Activated CD8-positive, alpha-beta memory T cell treated with anti-CD3 and anti-CD28 coated beads, Interleukin-2, amount 50 U/mL, for 24 hours (primary cell): ENCODE results near the gene SPDEF.

Source experiments
- DNase-seq: peaks from one replicate; pipeline ENCODE4 v3.0.0-alpha.2; 2020; ENCODE audit errors: extremely low read depth

Gene SPDEF

DNA sequence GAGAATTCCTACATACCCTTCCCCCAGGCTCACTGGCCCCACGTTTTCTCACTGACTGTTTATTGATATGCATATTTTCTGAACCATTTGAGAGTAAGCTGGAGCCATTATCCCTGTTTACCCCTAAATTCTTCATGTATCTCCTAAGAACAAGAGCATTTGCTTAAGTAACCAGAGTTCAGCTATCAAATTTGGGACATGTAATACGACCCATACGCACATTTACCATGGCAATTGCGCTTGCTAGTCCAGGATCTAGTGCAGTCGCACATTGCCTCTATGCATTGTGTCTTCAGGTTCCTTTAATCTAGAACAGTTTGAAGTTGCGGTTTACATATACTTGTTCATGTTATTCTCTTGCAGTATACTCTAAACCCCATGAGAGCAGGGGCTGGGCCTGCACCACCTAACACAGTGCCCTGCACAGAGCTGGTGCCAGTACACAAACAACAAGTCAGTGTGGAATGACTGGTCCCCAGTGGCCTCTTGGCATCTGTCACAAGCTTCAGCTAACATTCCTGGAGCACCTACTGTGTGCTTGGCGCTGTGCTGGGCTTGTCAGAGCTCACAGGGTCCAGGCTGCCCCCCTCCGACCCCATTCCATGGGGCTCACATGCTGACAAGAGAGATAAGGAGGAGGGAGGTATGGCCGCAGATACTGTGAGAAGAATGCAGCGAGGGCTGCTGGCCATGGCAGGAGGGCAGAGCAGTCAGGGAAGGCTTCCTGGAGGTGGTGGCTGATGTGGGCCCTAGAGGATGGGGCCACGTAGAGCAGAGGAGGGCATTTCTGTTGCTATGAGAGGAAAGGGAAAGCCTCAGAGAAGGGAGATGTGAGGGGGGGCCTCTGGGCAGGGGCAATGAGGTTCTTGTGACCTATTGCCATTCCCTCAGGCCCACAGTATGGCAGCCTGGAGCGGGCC, 28.1 kb downstream of the SPDEF start:
- no peak for DNase-seq

DNA sequence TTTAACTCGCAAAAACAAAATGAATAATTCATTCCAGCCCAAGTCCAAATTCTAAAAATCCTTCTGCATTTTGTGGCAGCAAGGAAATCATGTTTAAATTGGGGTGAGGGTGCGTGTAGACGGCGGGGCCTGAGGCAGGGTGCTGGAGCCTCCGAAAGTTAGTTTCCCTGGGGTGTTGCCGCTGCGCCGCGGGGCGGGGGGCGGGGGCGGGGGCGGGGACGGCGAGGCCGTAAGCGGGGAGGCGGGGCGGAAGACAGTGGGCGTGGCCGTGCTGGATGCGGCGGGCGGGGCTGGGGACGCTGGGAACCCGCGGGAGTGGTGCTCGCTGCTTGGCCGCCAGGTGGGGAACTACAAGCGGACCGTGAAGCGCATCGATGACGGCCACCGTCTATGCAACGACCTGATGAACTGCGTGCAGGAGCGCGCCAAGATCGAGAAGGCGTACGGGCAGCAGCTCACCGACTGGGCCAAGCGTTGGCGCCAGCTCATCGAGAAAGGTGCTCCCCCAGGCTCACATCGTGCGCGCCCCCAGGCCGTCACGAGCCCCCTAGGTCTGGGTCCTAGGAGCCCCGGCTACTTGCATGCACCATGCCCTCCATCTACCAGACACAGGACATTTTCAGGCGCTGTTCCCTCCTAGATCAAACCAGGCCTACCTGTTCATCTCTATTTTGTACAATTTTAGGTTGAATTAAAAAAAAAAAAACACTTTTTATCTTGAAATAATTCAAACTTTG, 29.0 kb downstream of the SPDEF start:
- peak; percentile 87 for DNase-seq

DNA sequence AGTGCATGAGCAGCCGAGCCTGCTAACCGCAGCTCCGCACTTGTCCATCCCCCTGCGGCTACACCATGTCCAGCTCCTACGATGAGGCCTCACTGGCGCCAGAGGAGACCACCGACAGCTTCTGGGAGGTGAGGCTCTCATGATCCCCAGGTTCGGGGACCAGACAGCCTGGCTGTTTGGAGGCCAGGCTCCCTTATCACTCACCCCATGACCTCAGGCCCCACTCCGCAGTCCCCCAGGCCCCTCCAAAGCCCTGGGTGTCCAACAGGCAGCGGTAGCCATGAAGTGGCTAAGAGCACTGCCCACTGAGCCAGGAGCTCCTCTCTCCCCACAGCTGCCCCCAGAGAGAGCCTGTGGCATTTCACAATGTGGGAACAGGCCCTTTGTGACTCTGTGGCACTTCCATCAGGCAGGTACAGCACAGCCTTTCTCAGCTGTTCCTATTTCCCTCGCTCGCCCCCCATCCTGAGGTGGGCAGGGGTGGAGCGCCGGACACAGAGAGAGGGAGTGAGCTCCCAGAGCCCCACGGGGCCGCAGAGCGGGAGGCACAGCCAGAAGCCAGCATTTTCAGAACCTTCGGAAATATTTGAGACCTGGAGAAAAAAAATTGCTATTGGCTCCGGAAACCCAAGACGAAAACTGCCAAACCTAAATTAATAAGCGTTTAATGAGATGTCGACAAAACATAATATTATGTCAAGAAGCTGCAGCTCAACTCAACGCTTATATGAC, 29.7 kb downstream of the SPDEF start:
- DNase-seq: no peak

- DNase-seq: no peak
Measured at GRCh38 chr6:34525431-34526175, 30.5 kb downstream of the SPDEF start.

- DNase-seq: no peak
Measured at GRCh38 chr6:34524971-34525370, 31.2 kb downstream of the SPDEF start.

DNA sequence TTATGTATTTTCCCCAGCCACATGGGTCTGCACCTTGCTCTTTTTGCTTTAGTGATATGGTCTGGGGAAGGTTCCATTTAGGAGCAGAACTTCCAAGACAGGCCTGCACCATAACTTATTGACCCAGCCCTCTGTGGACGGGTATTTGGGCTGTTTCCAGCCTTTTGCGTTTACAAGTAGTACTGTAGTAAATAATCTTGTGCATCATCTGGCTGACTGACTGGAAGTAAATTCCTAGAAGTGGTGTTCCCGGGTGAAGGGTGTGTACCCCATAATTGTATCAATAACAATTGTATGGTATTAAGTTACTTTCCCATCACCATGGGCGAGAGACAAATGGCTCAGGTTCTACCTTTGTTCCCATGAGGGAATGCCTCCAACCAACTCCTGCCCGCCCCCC, 31.6 kb downstream of the SPDEF start:
- DNase-seq: no peak

DNA sequence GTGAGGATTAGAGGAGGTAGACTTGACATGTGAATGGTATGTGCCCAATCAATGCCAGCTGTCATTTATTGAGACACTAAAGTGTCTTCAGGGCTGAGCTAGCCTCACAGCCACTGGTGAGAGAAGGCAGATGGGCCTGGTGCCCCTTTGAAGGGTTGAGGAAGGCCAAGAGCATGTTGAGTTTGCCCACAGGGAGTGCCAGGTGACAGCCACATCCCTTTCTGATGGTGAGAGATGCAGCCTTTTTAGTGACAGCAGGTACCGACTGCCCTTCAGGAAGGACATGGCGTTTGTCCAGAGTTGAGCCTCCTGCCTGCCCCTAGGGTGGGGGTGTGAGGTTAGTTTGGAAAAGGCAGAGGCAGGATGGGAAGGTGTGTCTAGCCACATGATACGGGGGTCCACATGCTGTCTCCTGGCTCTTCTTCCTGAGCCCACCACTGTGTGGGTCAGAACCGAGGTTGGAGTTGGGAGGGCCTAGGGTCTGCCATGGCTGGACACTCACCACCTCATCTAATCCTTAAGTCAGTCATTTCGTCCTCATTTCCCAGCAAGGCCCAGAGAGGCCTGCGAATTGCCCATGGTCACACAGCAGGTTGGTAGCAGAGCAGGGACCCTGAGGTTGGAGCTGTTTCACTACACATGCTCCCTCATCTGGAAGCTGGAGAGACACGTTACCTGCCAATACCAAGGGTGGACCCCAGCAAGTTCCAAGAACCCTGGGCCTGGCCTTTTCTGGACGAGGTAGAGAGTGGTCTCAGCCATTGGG, 32.5 kb downstream of the SPDEF start:
- no peak for DNase-seq

GRCh38 chr6:34522761-34523160, 33.4 kb downstream of the SPDEF start:
- DNase-seq: no peak

- DNase-seq: no peak
Measured at GRCh38 chr6:34521463-34522285, 34.5 kb downstream of the SPDEF start.

- no peak for DNase-seq
Measured at GRCh38 chr6:34520645-34521462, 35.3 kb downstream of the SPDEF start.

DNA sequence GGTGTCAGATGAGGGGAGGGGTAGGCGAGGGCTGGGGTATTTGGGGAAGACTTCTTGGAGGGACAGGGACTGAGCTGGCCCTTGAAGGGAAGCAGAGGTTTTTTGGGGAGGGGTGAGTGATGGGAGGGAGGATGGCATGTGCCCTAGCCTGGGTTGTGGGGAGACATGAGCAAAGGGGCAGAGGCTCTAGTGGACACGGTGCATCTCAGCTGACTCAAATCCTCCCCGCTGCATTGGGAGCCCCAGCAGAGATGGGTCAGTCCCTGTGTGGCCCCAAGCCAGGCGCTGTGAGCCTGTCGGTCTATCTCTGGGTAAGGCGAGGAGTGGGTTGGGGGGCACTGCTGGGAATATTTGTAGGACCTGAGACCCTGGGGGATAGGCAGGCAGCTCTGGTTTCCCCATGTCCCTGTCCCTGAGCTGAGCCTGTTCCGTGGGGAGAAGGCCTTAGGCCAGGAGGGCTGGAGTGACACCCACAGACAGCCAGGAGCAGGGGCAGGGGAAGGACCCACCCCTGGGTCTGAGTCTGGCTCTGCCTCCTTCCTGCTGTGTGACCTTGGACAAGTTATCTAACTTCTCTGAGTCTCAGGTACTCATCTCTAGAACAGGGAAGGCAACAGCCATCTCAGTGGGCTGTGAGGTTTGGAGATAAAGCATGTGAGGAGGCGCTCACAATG, 36.0 kb downstream of the SPDEF start:
- DNase-seq: no peak

DNA sequence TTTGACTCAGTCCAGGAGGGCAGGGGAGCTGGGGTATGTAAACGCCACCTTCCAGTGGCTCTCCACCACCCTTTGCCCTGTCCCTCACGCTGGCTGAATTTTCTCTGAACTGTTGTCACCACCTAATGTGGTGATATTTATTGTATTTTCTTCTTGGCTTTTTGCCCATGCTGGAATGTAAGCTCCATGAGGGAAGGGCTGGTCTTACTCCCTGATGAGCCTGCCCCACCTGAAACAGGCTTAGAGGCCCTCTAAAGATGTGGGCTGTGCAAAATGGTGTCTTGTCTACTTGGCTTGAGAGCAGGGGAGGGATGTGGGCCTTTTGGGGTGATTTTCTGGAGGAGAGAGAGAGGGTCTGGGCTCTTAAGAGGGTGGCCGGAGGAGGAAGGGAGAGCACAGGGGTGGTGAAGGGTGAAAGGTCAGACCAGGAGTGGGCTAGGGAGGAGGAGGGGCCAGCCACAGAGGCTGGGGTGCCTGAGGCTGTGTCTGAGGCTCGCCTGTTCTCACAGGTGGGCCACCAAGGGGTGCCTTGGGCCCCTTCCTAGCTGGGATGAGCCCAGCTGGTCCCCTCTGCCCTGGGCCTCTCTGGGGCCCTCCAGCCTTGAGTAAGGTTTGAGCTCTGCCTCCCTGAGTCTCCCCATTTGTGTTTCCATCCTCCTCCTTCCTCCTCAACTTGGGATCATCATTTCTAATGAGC, 37.3 kb downstream of the SPDEF start:
- no peak for DNase-seq

DNA sequence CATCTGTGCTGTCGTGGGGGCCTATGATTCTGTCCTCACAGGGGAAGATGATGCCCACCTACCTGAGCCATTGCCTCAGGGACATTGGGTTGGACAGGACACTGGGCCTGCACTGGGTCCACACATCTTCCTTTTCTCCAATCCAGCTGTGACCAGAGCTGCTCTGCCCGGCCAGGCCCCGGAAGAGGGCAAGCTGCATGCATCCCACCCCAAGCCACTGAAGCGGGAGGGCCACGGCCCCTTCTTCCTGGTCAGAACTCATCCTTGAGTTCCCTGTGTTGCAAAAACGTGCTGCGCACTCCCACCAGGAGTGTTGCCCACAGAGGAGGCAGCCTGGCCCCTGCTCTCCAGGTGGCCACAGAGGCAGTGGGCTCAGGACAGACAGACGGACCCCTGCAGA, 38.2 kb downstream of the SPDEF start:
- DNase-seq: no peak

- no peak for DNase-seq
Measured at GRCh38 chr6:34517461-34517881, 38.7 kb downstream of the SPDEF start.

DNA sequence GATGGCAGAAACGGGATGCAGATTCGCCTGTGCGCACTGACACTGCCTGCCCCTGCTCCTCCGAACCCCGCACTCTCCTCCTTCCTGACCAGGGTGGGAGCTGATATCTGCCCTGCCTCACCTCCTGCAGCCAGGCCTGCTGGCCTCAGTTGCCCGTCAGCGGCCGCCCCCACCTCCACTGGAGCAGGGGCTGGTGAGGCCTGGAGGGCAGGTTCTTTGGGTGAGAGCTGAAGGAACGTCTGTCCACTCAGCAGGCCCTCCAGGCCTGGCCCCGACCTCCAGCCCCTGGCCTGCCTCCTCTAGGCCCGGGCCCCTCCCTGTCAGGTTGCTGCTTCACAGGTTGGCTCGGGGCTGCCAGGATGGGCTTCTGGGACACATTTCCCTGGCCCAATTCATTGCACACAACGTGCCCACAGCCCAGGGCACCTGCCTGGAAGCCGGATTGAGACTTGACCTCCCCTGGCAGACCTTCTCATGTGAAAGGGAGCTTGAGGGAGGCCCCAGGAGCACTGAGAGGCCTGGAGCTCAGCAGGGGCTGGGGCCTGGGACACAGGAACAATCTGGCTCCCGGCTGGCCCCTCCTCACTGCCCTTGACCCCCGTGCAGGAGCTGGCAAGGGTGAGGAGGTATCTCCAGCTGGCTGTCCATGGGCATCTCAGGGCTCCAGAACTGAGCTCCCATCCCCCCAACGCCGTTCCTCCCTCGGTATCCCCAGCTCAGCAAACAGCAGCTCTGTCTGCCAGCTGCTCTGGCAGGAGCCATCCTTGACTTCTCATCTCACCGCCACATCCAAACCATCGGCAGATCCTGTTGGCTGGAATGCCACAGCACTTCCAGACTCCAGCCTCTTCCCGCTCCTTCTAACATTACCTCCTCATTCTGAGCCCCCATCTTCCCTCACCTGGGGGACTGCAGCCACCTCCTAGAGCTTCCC, 39.5 kb downstream of the SPDEF start:
- DNase-seq: no peak

DNA sequence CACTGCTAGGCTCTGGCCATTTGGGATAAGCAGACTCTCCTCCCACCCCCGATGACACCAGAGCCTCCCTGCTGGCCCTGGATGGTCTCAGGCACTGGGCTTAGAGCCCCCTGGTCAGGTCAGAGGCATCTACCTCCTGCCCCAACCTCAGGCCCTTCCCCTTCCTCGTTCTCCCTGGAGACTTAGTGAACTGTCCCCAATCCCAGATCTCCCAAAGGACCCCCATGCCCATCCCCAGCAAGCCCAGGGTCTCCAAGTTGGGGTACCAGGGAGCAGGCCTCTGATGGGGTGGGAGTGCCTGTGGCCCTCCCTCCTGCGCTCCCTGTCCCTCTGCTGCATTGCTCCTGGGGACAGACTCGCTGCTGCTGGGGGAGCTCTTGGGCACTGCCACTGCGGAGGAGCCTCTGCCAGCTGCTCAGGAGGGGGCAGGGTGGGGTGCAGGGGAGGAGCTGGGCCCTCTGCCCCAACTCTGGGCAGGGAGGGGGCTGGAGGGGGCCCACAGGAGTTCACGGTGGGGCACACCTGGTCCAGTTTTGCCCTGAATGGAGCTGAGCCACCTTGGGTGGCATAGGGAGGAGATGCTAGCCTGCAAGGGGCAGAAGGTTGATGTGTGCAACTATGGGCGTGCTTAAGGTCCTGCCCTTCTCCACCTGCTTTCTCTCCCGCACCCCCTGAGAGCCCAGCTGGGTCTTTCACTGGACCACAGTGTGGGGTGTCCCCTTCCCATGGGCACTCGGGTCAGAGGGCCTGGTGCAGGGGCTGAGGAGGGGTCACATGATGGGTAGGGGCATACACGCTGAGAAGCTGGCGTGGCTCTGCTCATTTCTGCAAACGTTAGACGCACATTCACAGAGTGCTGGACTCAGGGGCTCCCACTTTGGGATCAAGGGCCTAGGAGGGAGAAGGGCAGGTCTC, 40.4 kb downstream of the SPDEF start:
- DNase-seq: no peak
